Measurements from ENCODE around the gene DCLK1.

- TF ChIP-seq CTCF (IDR thresholded peaks at IDR 0.05): no peak
- TF ChIP-seq EP300 (IDR thresholded peaks at IDR 0.05): no peak
Observed at GRCh38 chr13:35859981-35860380, 271.2 kb downstream of the DCLK1 start.
